ENCODE results near the gene TTC34. TPM values are rescaled to one million over a fixed set of nuclear protein-coding genes. Genes with fewer than 3 reads are reported as not detected.

The TTC34 gene
- total RNA-seq, 1 experiment from 2014 or later, result 0.61 TPM

DNA sequence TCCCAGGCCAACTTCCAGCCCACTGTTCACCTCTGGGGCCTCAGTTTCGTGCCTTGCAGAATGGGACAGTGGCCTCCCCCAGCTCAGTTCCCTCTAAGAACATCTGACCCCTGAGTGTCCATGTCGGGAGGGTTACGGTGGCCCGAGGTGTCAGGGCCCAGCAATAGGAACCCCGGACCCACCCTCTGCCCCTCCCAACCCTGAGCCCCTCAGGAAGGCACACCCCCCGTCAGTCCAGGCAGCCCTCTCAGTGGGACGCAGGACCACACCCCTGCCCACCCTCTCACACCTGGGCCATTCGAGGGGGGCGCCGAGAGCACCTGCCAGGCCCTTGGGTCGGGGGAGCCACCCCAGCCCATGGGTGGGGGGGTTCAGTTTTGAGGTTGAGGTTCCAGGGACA is 447 bp downstream of the TTC34 start (continued):
- TF ChIP-seq, protein P1, sequence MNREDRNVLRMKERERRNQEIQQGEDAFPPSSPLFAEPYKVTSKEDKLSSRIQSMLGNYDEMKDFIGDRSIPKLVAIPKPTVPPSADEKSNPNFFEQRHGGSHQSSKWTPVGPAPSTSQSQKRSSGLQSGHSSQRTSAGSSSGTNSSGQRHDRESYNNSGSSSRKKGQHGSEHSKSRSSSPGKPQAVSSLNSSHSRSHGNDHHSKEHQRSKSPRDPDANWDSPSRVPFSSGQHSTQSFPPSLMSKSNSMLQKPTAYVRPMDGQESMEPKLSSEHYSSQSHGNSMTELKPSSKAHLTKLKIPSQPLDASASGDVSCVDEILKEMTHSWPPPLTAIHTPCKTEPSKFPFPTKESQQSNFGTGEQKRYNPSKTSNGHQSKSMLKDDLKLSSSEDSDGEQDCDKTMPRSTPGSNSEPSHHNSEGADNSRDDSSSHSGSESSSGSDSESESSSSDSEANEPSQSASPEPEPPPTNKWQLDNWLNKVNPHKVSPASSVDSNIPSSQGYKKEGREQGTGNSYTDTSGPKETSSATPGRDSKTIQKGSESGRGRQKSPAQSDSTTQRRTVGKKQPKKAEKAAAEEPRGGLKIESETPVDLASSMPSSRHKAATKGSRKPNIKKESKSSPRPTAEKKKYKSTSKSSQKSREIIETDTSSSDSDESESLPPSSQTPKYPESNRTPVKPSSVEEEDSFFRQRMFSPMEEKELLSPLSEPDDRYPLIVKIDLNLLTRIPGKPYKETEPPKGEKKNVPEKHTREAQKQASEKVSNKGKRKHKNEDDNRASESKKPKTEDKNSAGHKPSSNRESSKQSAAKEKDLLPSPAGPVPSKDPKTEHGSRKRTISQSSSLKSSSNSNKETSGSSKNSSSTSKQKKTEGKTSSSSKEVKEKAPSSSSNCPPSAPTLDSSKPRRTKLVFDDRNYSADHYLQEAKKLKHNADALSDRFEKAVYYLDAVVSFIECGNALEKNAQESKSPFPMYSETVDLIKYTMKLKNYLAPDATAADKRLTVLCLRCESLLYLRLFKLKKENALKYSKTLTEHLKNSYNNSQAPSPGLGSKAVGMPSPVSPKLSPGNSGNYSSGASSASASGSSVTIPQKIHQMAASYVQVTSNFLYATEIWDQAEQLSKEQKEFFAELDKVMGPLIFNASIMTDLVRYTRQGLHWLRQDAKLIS (CRISPR knock-in tag; IDR thresholded peaks at IDR 0.05; ENCODE audit: borderline replicate concordance), result no peak
- TF ChIP-seq, protein P2, sequence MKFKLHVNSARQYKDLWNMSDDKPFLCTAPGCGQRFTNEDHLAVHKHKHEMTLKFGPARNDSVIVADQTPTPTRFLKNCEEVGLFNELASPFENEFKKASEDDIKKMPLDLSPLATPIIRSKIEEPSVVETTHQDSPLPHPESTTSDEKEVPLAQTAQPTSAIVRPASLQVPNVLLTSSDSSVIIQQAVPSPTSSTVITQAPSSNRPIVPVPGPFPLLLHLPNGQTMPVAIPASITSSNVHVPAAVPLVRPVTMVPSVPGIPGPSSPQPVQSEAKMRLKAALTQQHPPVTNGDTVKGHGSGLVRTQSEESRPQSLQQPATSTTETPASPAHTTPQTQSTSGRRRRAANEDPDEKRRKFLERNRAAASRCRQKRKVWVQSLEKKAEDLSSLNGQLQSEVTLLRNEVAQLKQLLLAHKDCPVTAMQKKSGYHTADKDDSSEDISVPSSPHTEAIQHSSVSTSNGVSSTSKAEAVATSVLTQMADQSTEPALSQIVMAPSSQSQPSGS (CRISPR knock-in tag; IDR thresholded peaks at IDR 0.05; ENCODE audit: borderline replicate concordance, low read depth), result no peak
- TF ChIP-seq FOXP1 (CRISPR knock-in tag; IDR thresholded peaks at IDR 0.05; ENCODE audit: borderline replicate concordance), result no peak

DNA sequence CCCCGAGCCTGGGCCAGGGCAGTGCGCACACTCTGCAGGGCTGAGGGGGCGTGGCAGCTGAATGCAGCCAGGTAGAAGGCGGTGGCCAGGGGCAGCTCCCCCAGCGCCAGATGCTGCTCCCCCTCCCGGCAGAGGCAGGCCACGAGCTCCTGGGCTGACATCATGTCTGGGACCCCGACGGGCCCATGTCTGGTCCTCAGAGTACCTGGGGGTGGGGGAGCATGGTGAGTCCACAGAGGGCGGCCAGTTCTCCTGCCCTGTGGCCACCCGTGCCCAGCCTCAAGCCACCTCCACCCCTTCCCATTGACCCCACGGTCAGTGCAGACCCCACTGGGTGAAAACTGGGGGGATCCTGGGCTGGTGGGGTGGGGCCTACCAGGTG is 838 bp downstream of the TTC34 start:
- TF ChIP-seq, protein P3, sequence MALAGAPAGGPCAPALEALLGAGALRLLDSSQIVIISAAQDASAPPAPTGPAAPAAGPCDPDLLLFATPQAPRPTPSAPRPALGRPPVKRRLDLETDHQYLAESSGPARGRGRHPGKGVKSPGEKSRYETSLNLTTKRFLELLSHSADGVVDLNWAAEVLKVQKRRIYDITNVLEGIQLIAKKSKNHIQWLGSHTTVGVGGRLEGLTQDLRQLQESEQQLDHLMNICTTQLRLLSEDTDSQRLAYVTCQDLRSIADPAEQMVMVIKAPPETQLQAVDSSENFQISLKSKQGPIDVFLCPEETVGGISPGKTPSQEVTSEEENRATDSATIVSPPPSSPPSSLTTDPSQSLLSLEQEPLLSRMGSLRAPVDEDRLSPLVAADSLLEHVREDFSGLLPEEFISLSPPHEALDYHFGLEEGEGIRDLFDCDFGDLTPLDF (CRISPR knock-in tag; IDR thresholded peaks at IDR 0.05), result no peak
- no peak for TF ChIP-seq OVOL2 (CRISPR knock-in tag; IDR thresholded peaks at IDR 0.05; ENCODE audit: borderline replicate concordance)
- TF ChIP-seq, protein P4, sequence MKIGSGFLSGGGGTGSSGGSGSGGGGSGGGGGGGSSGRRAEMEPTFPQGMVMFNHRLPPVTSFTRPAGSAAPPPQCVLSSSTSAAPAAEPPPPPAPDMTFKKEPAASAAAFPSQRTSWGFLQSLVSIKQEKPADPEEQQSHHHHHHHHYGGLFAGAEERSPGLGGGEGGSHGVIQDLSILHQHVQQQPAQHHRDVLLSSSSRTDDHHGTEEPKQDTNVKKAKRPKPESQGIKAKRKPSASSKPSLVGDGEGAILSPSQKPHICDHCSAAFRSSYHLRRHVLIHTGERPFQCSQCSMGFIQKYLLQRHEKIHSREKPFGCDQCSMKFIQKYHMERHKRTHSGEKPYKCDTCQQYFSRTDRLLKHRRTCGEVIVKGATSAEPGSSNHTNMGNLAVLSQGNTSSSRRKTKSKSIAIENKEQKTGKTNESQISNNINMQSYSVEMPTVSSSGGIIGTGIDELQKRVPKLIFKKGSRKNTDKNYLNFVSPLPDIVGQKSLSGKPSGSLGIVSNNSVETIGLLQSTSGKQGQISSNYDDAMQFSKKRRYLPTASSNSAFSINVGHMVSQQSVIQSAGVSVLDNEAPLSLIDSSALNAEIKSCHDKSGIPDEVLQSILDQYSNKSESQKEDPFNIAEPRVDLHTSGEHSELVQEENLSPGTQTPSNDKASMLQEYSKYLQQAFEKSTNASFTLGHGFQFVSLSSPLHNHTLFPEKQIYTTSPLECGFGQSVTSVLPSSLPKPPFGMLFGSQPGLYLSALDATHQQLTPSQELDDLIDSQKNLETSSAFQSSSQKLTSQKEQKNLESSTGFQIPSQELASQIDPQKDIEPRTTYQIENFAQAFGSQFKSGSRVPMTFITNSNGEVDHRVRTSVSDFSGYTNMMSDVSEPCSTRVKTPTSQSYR (CRISPR knock-in tag; IDR thresholded peaks at IDR 0.05), result no peak
- no peak for TF ChIP-seq SP1 (CRISPR knock-in tag; conservative IDR thresholded peaks at IDR 0.05)
- no peak for TF ChIP-seq ETV6 (CRISPR knock-in tag; IDR thresholded peaks at IDR 0.05)
- TF ChIP-seq, protein P5, sequence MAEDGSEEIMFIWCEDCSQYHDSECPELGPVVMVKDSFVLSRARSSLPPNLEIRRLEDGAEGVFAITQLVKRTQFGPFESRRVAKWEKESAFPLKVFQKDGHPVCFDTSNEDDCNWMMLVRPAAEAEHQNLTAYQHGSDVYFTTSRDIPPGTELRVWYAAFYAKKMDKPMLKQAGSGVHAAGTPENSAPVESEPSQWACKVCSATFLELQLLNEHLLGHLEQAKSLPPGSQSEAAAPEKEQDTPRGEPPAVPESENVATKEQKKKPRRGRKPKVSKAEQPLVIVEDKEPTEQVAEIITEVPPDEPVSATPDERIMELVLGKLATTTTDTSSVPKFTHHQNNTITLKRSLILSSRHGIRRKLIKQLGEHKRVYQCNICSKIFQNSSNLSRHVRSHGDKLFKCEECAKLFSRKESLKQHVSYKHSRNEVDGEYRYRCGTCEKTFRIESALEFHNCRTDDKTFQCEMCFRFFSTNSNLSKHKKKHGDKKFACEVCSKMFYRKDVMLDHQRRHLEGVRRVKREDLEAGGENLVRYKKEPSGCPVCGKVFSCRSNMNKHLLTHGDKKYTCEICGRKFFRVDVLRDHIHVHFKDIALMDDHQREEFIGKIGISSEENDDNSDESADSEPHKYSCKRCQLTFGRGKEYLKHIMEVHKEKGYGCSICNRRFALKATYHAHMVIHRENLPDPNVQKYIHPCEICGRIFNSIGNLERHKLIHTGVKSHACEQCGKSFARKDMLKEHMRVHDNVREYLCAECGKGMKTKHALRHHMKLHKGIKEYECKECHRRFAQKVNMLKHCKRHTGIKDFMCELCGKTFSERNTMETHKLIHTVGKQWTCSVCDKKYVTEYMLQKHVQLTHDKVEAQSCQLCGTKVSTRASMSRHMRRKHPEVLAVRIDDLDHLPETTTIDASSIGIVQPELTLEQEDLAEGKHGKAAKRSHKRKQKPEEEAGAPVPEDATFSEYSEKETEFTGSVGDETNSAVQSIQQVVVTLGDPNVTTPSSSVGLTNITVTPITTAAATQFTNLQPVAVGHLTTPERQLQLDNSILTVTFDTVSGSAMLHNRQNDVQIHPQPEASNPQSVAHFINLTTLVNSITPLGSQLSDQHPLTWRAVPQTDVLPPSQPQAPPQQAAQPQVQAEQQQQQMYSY (CRISPR knock-in tag; IDR thresholded peaks at IDR 0.05), result no peak
- no peak for TF ChIP-seq JAZF1 (CRISPR knock-in tag; IDR thresholded peaks at IDR 0.05)
- TF ChIP-seq TP53 (CRISPR knock-in tag; IDR thresholded peaks at IDR 0.05), result no peak
- no peak for TF ChIP-seq FOXJ3 (CRISPR knock-in tag; IDR thresholded peaks at IDR 0.05; ENCODE audit: borderline replicate concordance)
- no peak for TF ChIP-seq NFYB (CRISPR knock-in tag; conservative IDR thresholded peaks at IDR 0.05; ENCODE audit: low read depth)
- no peak for TF ChIP-seq ZNF423 (CRISPR knock-in tag; IDR thresholded peaks at IDR 0.05)
- TF ChIP-seq SMAD4 (CRISPR knock-in tag; IDR thresholded peaks at IDR 0.05), result no peak
- Mint-ChIP-seq H3K9me3 (peaks cover 24% of the 10 kb centered on the region), H3K4me3 (no peak overlapping the region), H3K27me3 (ENCODE audit: low read depth) (peaks cover 8% of the 10 kb centered on the region), H3K4me1 (no peaks in the 10 kb centered on the region), H3K36me3 (peaks cover 17% of the 10 kb centered on the region), H3K27ac (no peak overlapping the region)
- CTCF ChIA-PET, result interaction anchor here (0.6 to 1.7 kb wide), 3 partner anchors 14 to 202 kb away, joined by 3 to 8 read pairs (median 3); no protein-coding TSS in a partner anchor
- POLR2A ChIA-PET, result no interaction called here
- DNase-seq (ENCODE audit: low spot score) (peak; percentile 9), ATAC-seq (no peak)
